ENCODE data around the gene CTSC. TPM values are rescaled to one million over a fixed set of nuclear protein-coding genes. Genes with fewer than 3 reads are reported as not detected.

The CTSC gene
- total and polyA plus RNA-seq, 12 donors: 44.6 to 230 (median 121) TPM

- no peak overlapping the region for H3K27ac ChIP-seq
- TF ChIP-seq POLR2A (IDR thresholded peaks at IDR 0.05): no peak
- no peak for TF ChIP-seq CTCF (IDR thresholded peaks at IDR 0.05)
- H3K4me3 ChIP-seq: no peak overlapping the region
- WGBS, 4 donors: 71 to 75% (median 73%) methylated on average over 3 of the region's 3 CpGs
- intact Hi-C loops (cut with DNase I): no loop called here
- H3K36me3 ChIP-seq (replicated peaks in 1 of 2): no peaks in the 10 kb centered on the region
- no peaks in the 10 kb centered on the region for H3K4me1 ChIP-seq (replicated peaks in 1 of 2)
- no peak for DNase-seq
- no peaks in the 10 kb centered on the region for H3K27me3 ChIP-seq
- H3K9me3 ChIP-seq (replicated peaks in 1 of 3): no peaks in the 10 kb centered on the region
These were observed 45.9 kb upstream of the CTSC start for GRCh38 chr11:88383447-88383846.

DNA sequence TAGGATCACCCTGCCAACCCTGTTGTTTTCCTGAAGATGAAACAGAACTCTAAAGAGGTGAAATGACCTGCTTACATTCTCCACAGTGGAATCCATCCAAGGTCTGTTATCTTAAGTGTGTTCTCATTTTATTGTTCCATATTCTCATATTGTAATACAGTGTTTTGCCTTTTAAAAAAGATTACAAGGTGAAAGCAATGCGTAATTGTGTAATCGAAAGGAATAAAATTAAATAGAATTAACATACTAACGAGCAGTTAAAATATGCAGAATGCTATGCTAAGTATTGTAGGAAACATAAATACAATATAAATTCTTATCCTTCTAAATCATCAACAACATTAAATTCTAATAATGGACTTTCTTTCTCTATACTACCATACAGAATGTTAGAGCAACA lies 41.6 kb upstream of the CTSC start:
- Histone ChIP-seq H3K27ac (no peak overlapping the region), H3K9me3 (replicated peaks in 1 of 3) (peaks cover 0 to 3% (median 0%) of the 10 kb centered on the region in 3 donors), H3K4me1 (replicated peaks in 1 of 2) (no peaks in the 10 kb centered on the region), H3K36me3 (replicated peaks in 1 of 2) (no peaks in the 10 kb centered on the region), H3K27me3 (no peaks in the 10 kb centered on the region), H3K4me3 (no peak overlapping the region)
- TF ChIP-seq POLR2A (IDR thresholded peaks at IDR 0.05): no peak
- no peak for TF ChIP-seq CTCF (IDR thresholded peaks at IDR 0.05)
- intact Hi-C loops (cut with DNase I): no loop called here
- no peak for DNase-seq
- WGBS, 4 donors: 95 to 98% (median 97%) methylated on average over 3 of the region's 3 CpGs

- Histone ChIP-seq H3K9me3 (replicated peaks in 1 of 3) (peaks cover 0 to 3% (median 0%) of the 10 kb centered on the region in 3 donors), H3K4me3 (no peak overlapping the region), H3K27me3 (no peaks in the 10 kb centered on the region), H3K4me1 (replicated peaks in 1 of 2) (no peaks in the 10 kb centered on the region), H3K36me3 (replicated peaks in 1 of 2) (no peaks in the 10 kb centered on the region), H3K27ac (no peak overlapping the region)
- intact Hi-C loops (cut with DNase I): no loop called here
- no peak for DNase-seq
- TF ChIP-seq POLR2A (IDR thresholded peaks at IDR 0.05) (no peak), CTCF (IDR thresholded peaks at IDR 0.05) (no peak)
- WGBS, 4 donors: 88 to 95% (median 93%) methylated on average over 4 of the region's 4 CpGs
These were observed 41.0 kb upstream of the CTSC start for GRCh38 chr11:88378422-88379066.

DNA sequence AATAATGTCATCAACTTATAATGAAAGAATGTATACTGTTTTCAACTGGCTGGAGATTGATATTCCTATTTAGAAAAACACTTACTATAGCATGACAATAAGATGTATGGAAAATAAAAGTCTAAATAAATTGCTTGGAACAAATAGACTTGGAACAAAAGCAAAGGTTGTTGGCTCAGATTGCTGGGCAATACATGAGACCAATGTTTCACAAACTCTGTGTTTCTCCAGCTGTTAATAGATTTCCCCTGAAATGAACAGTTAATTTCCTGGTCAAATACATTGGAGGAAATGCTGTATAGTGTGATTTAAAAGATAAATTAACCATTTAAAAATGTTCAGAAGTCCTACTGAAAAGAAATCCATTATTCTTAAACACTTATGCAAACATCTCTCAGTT lies 40.1 kb upstream of the CTSC start:
- Histone ChIP-seq H3K27ac (no peak overlapping the region), H3K36me3 (replicated peaks in 1 of 2) (no peaks in the 10 kb centered on the region), H3K4me1 (replicated peaks in 1 of 2) (no peaks in the 10 kb centered on the region), H3K9me3 (replicated peaks in 1 of 3) (peaks cover 0 to 3% (median 0%) of the 10 kb centered on the region in 3 donors), H3K27me3 (no peaks in the 10 kb centered on the region), H3K4me3 (no peak overlapping the region)
- TF ChIP-seq POLR2A (IDR thresholded peaks at IDR 0.05) (no peak), CTCF (IDR thresholded peaks at IDR 0.05) (no peak)
- intact Hi-C loops (cut with DNase I): no loop called here
- no peak for DNase-seq
